ENCODE results near the gene FSHR. TPM values are rescaled to one million over a fixed set of nuclear protein-coding genes. Genes with fewer than 3 reads are reported as not detected.

The FSHR gene
- total and polyA plus RNA-seq, 2 of the 8 experiments (the other 6 are each of a cell fraction or from before 2014, with no cell fraction given): not detected

- TF ChIP-seq CHD7 (IDR thresholded peaks at IDR 0.05; ENCODE audit: insufficient replicate concordance, low read length) (no peak), CBX8 (IDR thresholded peaks at IDR 0.05; ENCODE audit: borderline replicate concordance, low read depth, low read length) (no peak), ATF3 (IDR thresholded peaks at IDR 0.05; ENCODE audit: insufficient read depth, low read depth, low read length) (no peak), CTCF (IDR thresholded peaks at IDR 0.05; ENCODE audit: control extremely low read depth in 1 of 3, insufficient read depth in 1 of 3, low read depth in 1 of 3, low read length in 3 of 3) (no peak), TCF12 (IDR thresholded peaks at IDR 0.05; ENCODE audit: low read depth, low read length) (no peak)
Observed at GRCh38 chr2:49026706-49027105, 127.6 kb downstream of the FSHR start (continued).
